VCaP (cell line): ENCODE results near the gene WDR33.

Source experiments
- H3K27ac ChIP-seq: fragments of 450-650 bp; 2 replicates; pipeline ENCODE4 v1.5.1; 2017
- CTCF ChIP-seq: fragments of 450-650 bp; conservative IDR thresholded peaks from 2 replicates; pipeline ENCODE4 v1.5.1; 2017; ENCODE audit warnings: mild to moderate bottlenecking, moderate library complexity

The WDR33 gene

GRCh38 chr2:127721978-127722355 lies 89.0 kb downstream of the WDR33 start:
- TF ChIP-seq CTCF: no peak
- H3K27ac ChIP-seq: no peak overlapping the region

GRCh38 chr2:127721311-127721977 lies 89.5 kb downstream of the WDR33 start:
- no peak for TF ChIP-seq CTCF
- H3K27ac ChIP-seq: no peak overlapping the region

GRCh38 chr2:127719301-127720218 lies 91.4 kb downstream of the WDR33 start:
- TF ChIP-seq CTCF: no peak
- H3K27ac ChIP-seq: no peak overlapping the region

GRCh38 chr2:127718271-127718670 lies 92.7 kb downstream of the WDR33 start:
- TF ChIP-seq CTCF: no peak
- no peak overlapping the region for H3K27ac ChIP-seq

GRCh38 chr2:127715778-127716449 lies 95.1 kb downstream of the WDR33 start:
- H3K27ac ChIP-seq: no peak overlapping the region
- no peak for TF ChIP-seq CTCF

- H3K27ac ChIP-seq: no peak overlapping the region
- no peak for TF ChIP-seq CTCF
Measured at GRCh38 chr2:127713562-127713961, 97.4 kb downstream of the WDR33 start.

GRCh38 chr2:127712999-127713398 lies 98.0 kb downstream of the WDR33 start:
- TF ChIP-seq CTCF: no peak
- no peak overlapping the region for H3K27ac ChIP-seq
